EH (cell line): ENCODE measurements around the gene STK17B.
"Not testable (repeated sequence)": the region's sequence is repeated elsewhere in the genome, so short reads cannot be mapped to it uniquely, and the experiment has no call there.

Source experiments
- DNase-seq: peaks from one replicate; pipeline ENCODE4 v3.0.0-alpha.2; 2015; ENCODE audit warnings: low read depth

The STK17B gene

GRCh38 chr2:196112418-196113034 lies 58.9 kb downstream of the STK17B start:
- DNase-seq, result peak; percentile 77

DNA sequence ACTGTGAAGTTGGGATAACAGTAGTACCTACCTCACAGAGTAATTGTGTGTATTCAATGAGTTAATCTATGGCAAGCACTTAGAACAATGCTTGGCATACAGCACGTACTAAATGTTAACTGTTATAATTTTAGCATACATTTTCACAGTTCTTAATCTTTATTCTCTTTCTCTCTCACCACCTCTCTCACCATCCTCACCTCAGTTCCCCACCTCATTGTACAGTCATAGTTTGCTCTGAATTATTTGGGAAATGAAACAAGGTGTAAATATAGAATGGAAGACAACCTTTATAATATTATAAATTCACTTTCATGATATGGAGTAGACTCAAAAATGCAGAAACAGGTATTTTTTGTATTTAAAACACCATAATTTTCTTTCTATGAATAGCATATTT lies 62.8 kb downstream of the STK17B start:
- DNase-seq, result no peak

DNA sequence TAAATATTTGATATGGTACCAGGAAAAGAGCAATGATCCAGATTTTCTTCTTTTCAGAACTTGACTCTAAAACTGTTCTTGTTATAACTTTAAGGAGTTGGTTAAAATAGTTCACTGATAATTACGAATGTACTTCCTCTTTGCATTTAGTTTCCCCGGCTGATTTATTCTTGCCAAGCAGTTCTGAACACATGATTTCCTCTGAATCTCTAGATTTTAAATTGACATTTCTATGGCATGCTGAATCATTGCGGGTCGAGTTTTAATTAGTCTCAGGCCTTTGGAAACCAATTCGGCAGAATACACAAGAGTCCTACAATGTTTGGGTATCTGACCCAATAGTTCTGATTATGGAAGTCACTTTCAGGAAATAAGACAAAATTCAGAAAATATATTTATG lies 65.4 kb downstream of the STK17B start:
- no peak for DNase-seq

- no peak for DNase-seq
These were observed 67.3 kb downstream of the STK17B start for GRCh38 chr2:196104066-196104465.

- no peak for DNase-seq
These were observed 67.8 kb downstream of the STK17B start for GRCh38 chr2:196103626-196104025.

- peak; percentile 41 for DNase-seq
These were observed 69.9 kb downstream of the STK17B start for GRCh38 chr2:196101325-196101991.

- no peak for DNase-seq
These were observed 71.5 kb downstream of the STK17B start for GRCh38 chr2:196099916-196100315.

GRCh38 chr2:196097864-196098660 lies 73.3 kb downstream of the STK17B start:
- DNase-seq, result no peak

DNA sequence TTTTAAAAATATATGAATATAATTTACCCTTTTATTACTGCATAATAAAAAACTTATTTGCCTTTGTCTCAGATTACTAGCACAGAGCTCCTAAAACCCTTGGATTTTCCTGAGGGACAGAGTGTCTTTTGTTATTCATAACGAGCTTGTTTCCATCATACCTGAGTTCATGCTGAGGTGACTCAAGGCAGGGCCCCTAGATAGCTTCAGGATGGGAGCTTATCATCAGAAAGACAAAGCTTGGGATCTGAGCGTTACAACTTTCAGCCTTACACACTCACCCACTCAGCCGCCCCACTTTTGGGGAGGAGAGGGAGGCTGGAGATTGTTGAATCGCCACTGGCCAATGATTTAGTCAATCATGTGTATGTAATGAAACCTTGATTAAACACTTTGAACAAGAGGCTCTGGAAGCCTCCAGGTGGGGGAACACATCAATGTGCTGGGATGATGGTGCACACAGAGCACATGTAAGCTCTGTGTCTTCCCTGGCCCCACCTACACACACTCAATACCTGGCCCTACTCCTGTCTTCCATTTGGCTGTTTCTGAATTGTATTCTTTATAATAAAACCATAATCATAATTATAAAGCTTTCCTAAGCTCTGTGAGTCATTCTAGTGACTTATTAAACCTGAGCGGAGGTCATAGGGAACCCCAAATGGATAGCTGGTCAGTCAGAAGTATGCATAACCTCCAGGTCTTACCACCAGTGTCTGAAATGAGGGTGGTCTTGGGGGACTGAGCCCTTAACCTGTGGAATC lies 74.2 kb downstream of the STK17B start:
- DNase-seq, result no peak

DNA sequence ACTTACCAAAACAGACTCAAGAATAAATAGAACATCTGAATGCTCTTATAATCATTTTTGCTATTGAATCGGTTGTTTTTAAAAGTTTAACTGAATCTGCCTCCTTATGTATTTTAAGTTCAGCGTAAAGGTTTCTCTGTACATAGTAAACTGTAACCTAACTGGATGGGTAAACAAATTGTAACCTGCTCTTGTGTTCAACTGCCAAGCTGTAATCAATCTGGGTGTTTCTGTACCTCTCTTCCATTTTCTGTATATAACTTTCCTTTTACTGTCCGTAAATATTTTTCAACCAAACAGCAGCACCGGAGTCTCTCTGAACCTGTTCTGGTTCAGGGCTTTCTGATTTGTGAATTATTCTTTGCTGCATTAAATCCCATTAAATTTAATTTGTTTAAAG lies 75.1 kb downstream of the STK17B start:
- DNase-seq, result no peak

GRCh38 chr2:196089448-196089847 lies 81.9 kb downstream of the STK17B start:
- DNase-seq, result not testable (repeated sequence)

DNA sequence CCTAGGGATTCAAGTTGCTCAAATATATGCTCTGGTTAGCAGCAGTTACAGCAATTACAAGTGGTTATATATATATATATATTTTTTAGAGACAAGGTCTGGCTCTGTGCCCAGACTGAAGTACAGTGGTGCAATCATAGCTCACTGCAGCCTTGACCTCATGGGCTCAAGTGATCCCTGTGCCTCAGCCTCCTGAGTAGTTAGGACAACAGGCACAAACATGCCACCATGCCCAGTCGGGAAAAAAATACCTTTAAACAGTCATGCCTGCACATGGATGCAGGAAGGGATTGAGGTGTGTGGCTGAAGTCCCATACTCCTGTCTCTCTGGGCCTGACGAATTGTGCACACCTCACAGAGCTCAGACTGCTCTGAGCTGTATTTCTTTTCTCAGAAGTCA lies 83.2 kb downstream of the STK17B start:
- DNase-seq, result peak; percentile 48

- no peak for DNase-seq
These were observed 84.6 kb downstream of the STK17B start for GRCh38 chr2:196086517-196087368.

- DNase-seq, result no peak
These were observed 87.8 kb downstream of the STK17B start for GRCh38 chr2:196083601-196084000.
